Peyer's patch (tissue), 4 donors: ENCODE data around the gene IFNA1. TPM values are rescaled to one million over a fixed set of nuclear protein-coding genes. Genes with fewer than 3 reads are reported as not detected.

Experiments used
- DNase-seq, 3 donors: peaks; one replicate each; pipeline ENCODE4 v3.0.0-alpha.2; 2017 to 2019
- H3K27ac ChIP-seq, 4 donors: fragments of 200-600 bp; sonication (generic); one replicate each; pipeline ENCODE4 v1.5.1; 2016 to 2019
- H3K27me3 ChIP-seq, 2 donors: fragments of 200-600 bp; sonication (generic); one replicate each; pipeline ENCODE4 v1.5.1; 2019
- H3K36me3 ChIP-seq, 3 donors: fragments of 200-600 bp; sonication (generic); one replicate each; pipeline ENCODE4 v1.5.1; 2016 to 2019
- H3K4me1 ChIP-seq, 4 donors: fragments of 200-600 bp; sonication (generic); one replicate each; pipeline ENCODE4 v1.5.1; 2016 to 2019
- H3K4me3 ChIP-seq, 4 donors: fragments of 200-600 bp; sonication (generic); 1 replicate in 3 of 4; 2 replicates in 1 of 4; pipeline ENCODE4 v1.5.1; 2016 to 2019; ENCODE audit warnings: mild to moderate bottlenecking in 1 of 4
- H3K9me3 ChIP-seq, 4 donors: fragments of 200-600 bp; sonication (generic); one replicate each; pipeline ENCODE4 v1.5.1; 2016 to 2019; ENCODE audit warnings: mild to moderate bottlenecking in 1 of 4
- CTCF ChIP-seq, 6 experiments: fragments of 450-650 bp in 4 of 6; fragments of 200-600 bp in 2 of 6; sonication (generic) in 1 of 6; IDR thresholded peaks; one replicate each; pipeline ENCODE4 v1.5.1; 2017 to 2019; ENCODE audit warnings: antibody characterized with exemption in 6 of 6, mild to moderate bottlenecking in 3 of 6, moderate library complexity in 1 of 6
- POLR2A ChIP-seq, 2 donors: fragments of 450-650 bp; IDR thresholded peaks; one replicate each; pipeline ENCODE4 v1.5.1; 2017; ENCODE audit warnings: antibody characterized with exemption in 2 of 2, mild to moderate bottlenecking in 2 of 2, moderate library complexity in 2 of 2
- total RNA-seq, 4 donors: library from RNA; depleted of rRNA; stranded (reverse); fragments of >200 nt; gene quantifications; one replicate each; pipeline ENCODE4 v1.1.0, GENCODE V29; 2016

The IFNA1 gene
- total RNA-seq, 4 donors from 2014 or later, result not detected

GRCh38 chr9:21481470-21482056, 41.3 kb downstream of the IFNA1 start:
- H3K4me1 ChIP-seq, result no peaks in the 10 kb centered on the region
- H3K27ac ChIP-seq, result no peak overlapping the region
- H3K4me3 ChIP-seq, result no peak overlapping the region
- H3K27me3 ChIP-seq, result no peaks in the 10 kb centered on the region
- H3K36me3 ChIP-seq, result no peaks in the 10 kb centered on the region
- TF ChIP-seq POLR2A (IDR thresholded peaks at IDR 0.05) (no peak), CTCF (IDR thresholded peaks at IDR 0.05) (no peak)
- no peaks in the 10 kb centered on the region for H3K9me3 ChIP-seq
- no peak for DNase-seq

DNA sequence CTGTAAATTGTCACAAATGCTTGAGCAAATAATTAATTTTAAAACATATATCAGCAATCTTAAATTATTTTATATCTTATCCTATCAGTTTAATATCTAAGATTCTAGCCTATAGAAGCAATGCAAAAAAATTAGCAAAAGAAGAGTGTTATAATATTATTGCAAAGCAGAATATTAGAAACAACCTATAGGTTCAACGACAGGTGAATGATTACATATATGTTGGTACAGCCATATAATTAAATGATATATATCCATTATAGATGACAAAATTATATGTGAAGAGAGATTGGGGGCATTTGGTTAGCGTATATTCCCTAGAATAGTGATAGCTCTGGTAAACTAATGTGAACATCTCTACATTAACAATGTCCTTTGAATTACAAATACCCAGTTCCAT, 42.0 kb downstream of the IFNA1 start, which contains the start of gene IFNE:
Gene IFNE, minus strand, starts transcription at position 101 of the 400 bp plus-strand sequence. CDS start 619 bp downstream, outside the sequence.
- H3K4me1 ChIP-seq, result no peaks in the 10 kb centered on the region
- no peaks in the 10 kb centered on the region for H3K27me3 ChIP-seq
- no peak within 1 kb of the TSS for H3K27ac ChIP-seq
- no peak within 1 kb of the TSS for H3K4me3 ChIP-seq
- H3K36me3 ChIP-seq, result no peaks in the 10 kb centered on the region
- no peak for TF ChIP-seq CTCF (IDR thresholded peaks at IDR 0.05)
- no peak for TF ChIP-seq POLR2A (IDR thresholded peaks at IDR 0.05)
- H3K9me3 ChIP-seq, result no peaks in the 10 kb centered on the region
- no peak for DNase-seq

Other genes starting within 250 kb of the IFNA1 start
- not detected for gene IFNA7, start 238.2 kb upstream of the IFNA1 start, total RNA-seq
- not detected for gene IFNA10, start 233.3 kb upstream of the IFNA1 start, total RNA-seq
- not detected for gene IFNA16, start 223.1 kb upstream of the IFNA1 start, total RNA-seq
- gene IFNA17, start 212.2 kb upstream of the IFNA1 start, total RNA-seq, result not detected
- not detected for gene IFNA14, start 200.4 kb upstream of the IFNA1 start, total RNA-seq
- gene IFNA5, start 135.1 kb upstream of the IFNA1 start, total RNA-seq, result 1 to 10 TPM in 1 of 4 donors, not detected in 3; 1.4 TPM
- 10 to 100 TPM; 16.3 to 23.1 (median 18.5) TPM for gene KLHL9, start 105.0 kb upstream of the IFNA1 start, total RNA-seq
- not detected for gene IFNA6, start 89.6 kb upstream of the IFNA1 start, total RNA-seq
- not detected for gene IFNA13, start 72.4 kb upstream of the IFNA1 start, total RNA-seq
- gene IFNA2, start 55.0 kb upstream of the IFNA1 start, total RNA-seq, result not detected
- not detected for gene IFNA8, start 31.3 kb upstream of the IFNA1 start, total RNA-seq
- gene IFNE, start 41.9 kb downstream of the IFNA1 start, total RNA-seq, result 1 to 10 TPM in 3 of 4 donors, not detected in 1; 5.3 to 5.5 (median 5.3) TPM